HepG2 (cell line): ENCODE measurements around the gene MRPL36. TPM values are rescaled to one million over a fixed set of nuclear protein-coding genes. Genes with fewer than 3 reads are reported as not detected.

Experiments used
- ATAC-seq: fragments of 200-7000 bp; cut with Tn5 transposase; 3 replicates; pipeline ENCODE4 v1.9.1; 2020; ENCODE audit warnings: mild to moderate bottlenecking, moderate library complexity
- BruUV-seq: library from RNA; stranded (reverse); fragments of 400-500 nt; replicated peaks from 2 replicates; lab custom pipeline; 2021; lab: Mats Ljungman, UMichigan
- CTCF ChIA-PET: fragments of 300-600 bp; formaldehyde crosslinking; extraction: SDS; loops from one replicate; lab custom pipeline; 2021; ENCODE audit warnings: low total read pairs, inconsistent platforms, low intra/inter-chr PET ratio; lab: Yijun Ruan, JAX
- POLR2A ChIA-PET: fragments of 350-600 bp; sonication (Branson Sonifier 250); formaldehyde crosslinking; loops from one replicate; lab custom pipeline; 2020; ENCODE audit warnings: antibody characterized with exemption, inconsistent platforms; lab: Yijun Ruan, JAX
- DNase-seq: peaks from one replicate; pipeline ENCODE4 v3.0.0-alpha.2; 2015; ENCODE audit warnings: low spot score
- FAIRE-seq: peaks from 3 replicates; lab custom pipeline; 2011; peaks lifted over from hg19 to GRCh38; lab: Jason Lieb, UNC
- H2AFZ ChIP-seq: one replicate; pipeline ENCODE4 v1.6.1; 2011; ENCODE audit warnings: low read length, inconsistent platforms
- H3K27ac ChIP-seq: fragments of 300-600 bp; 3 replicates; pipeline ENCODE4 v1.8.0; 2011; ENCODE audit warnings: mixed run types, mild to moderate bottlenecking, mixed read lengths, low read length, inconsistent platforms; ENCODE audit not compliant: insufficient read depth; ENCODE audit errors: extremely low read length
- H3K27me3 ChIP-seq, 2 experiments: fragments of 200-600 bp in 1 of 2; 2 replicates in 1 of 2; 3 replicates in 1 of 2; pipeline versions ENCODE4 v1.6.0 to v1.8.0; 2011; ENCODE audit warnings: low read length in 2 of 2, mild to moderate bottlenecking in 2 of 2, moderate library complexity in 2 of 2, inconsistent platforms in 1 of 2; ENCODE audit not compliant: insufficient read depth in 2 of 2, control insufficient read depth in 1 of 2
- H3K36me3 ChIP-seq, 2 experiments: fragments of 200-600 bp in 1 of 2; replicated peaks in 1 of 2; 2 replicates in 1 of 2; 3 replicates in 1 of 2; pipeline versions ENCODE4 v1.5.1 to v1.8.0; 2011; ENCODE audit warnings: low read length in 2 of 2, inconsistent platforms in 1 of 2; ENCODE audit not compliant: insufficient read depth in 2 of 2, control insufficient read depth in 1 of 2
- H3K4me1 ChIP-seq: 2 replicates; pipeline ENCODE4 v1.5.1; 2012; ENCODE audit warnings: low read length, inconsistent platforms; ENCODE audit not compliant: insufficient read depth
- H3K4me2 ChIP-seq: 2 replicates; pipeline ENCODE4 v1.6.0; 2011; ENCODE audit warnings: low read depth, low read length, inconsistent platforms
- H3K4me3 ChIP-seq, 3 experiments: fragments of 200-600 bp in 1 of 3; sonication (generic), shearing (Covaris generic) in 1 of 3; replicated peaks in 1 of 3; 2 replicates each; pipeline ENCODE4 v1.5.1; 2011 to 2016; ENCODE audit warnings: low read length in 3 of 3, inconsistent platforms in 2 of 3, low read depth in 2 of 3, mild to moderate bottlenecking in 2 of 3, control low read depth in 1 of 3, mixed read lengths in 1 of 3; ENCODE audit not compliant: insufficient read depth in 1 of 3
- H3K79me2 ChIP-seq: one replicate; pipeline ENCODE4 v1.6.1; 2011; ENCODE audit warnings: low read length, inconsistent platforms; ENCODE audit not compliant: insufficient read depth
- H3K9ac ChIP-seq: 2 replicates; pipeline ENCODE4 v1.6.0; 2011; ENCODE audit warnings: mild to moderate bottlenecking, low read depth, low read length, inconsistent platforms; ENCODE audit not compliant: insufficient read depth
- H3K9me3 ChIP-seq: 2 replicates; pipeline ENCODE4 v1.5.1; 2012; ENCODE audit warnings: mild to moderate bottlenecking, low read length
- H4K20me1 ChIP-seq: 2 replicates; pipeline ENCODE4 v1.6.0; 2011; ENCODE audit warnings: inconsistent platforms, mild to moderate bottlenecking, low read length, moderate library complexity; ENCODE audit not compliant: insufficient read depth
- BRD4 ChIP-seq: sonication (generic); formaldehyde crosslinking; IDR thresholded peaks from 2 replicates; pipeline ENCODE4 v1.4.0; 2020; ENCODE audit warnings: missing genetic modification reagents
- GATAD2A ChIP-seq: IDR thresholded peaks from 2 replicates; pipeline ENCODE4 v1.6.1; 2016
- NKX3-1 ChIP-seq: sonication (generic); formaldehyde crosslinking; IDR thresholded peaks from 2 replicates; pipeline ENCODE4 v1.5.0; 2020; ENCODE audit warnings: missing genetic modification reagents
- PCBP1 ChIP-seq: fragments of 200-400 bp; formaldehyde crosslinking; IDR thresholded peaks from 2 replicates; pipeline ENCODE4 v1.6.1; 2017; ENCODE audit warnings: mild to moderate bottlenecking, low read depth, low read length, borderline replicate concordance
- SMYD3 ChIP-seq: sonication (generic); formaldehyde crosslinking; IDR thresholded peaks from 2 replicates; pipeline ENCODE4 v1.8.1; 2023; ENCODE audit warnings: mild to moderate bottlenecking, missing genetic modification reagents
- ZBTB42 ChIP-seq: sonication (generic); formaldehyde crosslinking; IDR thresholded peaks from 2 replicates; pipeline ENCODE4 v1.5.0; 2020; ENCODE audit warnings: mild to moderate bottlenecking, missing genetic modification reagents
- ZMYM2 ChIP-seq: sonication (generic); formaldehyde crosslinking; IDR thresholded peaks from 2 replicates; pipeline ENCODE4 v1.8.0; 2022; ENCODE audit warnings: mild to moderate bottlenecking, missing genetic modification reagents
- ZNF160 ChIP-seq: sonication (generic); formaldehyde crosslinking; IDR thresholded peaks from 2 replicates; pipeline ENCODE4 v1.8.0; 2022; ENCODE audit warnings: mild to moderate bottlenecking, inconsistent platforms, missing genetic modification reagents
- ZNF17 ChIP-seq: sonication (generic); formaldehyde crosslinking; IDR thresholded peaks from 2 replicates; pipeline ENCODE4 v1.5.0; 2020; ENCODE audit warnings: mild to moderate bottlenecking, missing genetic modification reagents
- ZNF343 ChIP-seq: sonication (generic); formaldehyde crosslinking; IDR thresholded peaks from 2 replicates; pipeline ENCODE4 v1.4.0; 2020; ENCODE audit warnings: mild to moderate bottlenecking, missing genetic modification reagents
- WGBS: methylation state at CpG from one replicate; pipeline ENCODE4 v1.1.6; 2017; ENCODE audit warnings: low lambda C conversion rate; 5-methylcytosine and 5-hydroxymethylcytosine counted together
- in situ Hi-C: cut with HindIII; loops from 2 replicates; pipeline ENCODE4 v1.10.0; 2017; ENCODE audit warnings: low pct_unique_long_range_greater_than_20kb; ENCODE audit not compliant: extremely low pct_ligation_motif_present
- intact Hi-C: fragments of 100-400 bp; cut with micrococcal nuclease; formaldehyde crosslinking; loops from one replicate; pipeline ENCODE4 v1.10.0; 2022; ENCODE audit not compliant: unreplicated experiment
- polyA plus RNA-seq, 8 experiments: library from polyadenylated mRNA; depleted of rRNA in 3 of 8; stranded (reverse) in 7 of 8; unstranded in 1 of 8; fragments of >200 nt; fragmentation: Illumina TruSeq in 4 of 8; extraction: Trizol in 4 of 8; gene quantifications; 2 replicates each; pipeline versions ENCODE4 v1.2.1 to v1.2.3, GENCODE V29; 2011 to 2016; ENCODE audit warnings: low read depth in 4 of 8, missing spikeins in 1 of 8, mixed read lengths in 1 of 8; ENCODE audit not compliant: insufficient read depth in 1 of 8
- total RNA-seq, 5 experiments: library from RNA; depleted of rRNA; stranded (reverse); fragments of >200 nt; fragmentation: Illumina TruSeq; extraction: Trizol; gene quantifications; 2 replicates each; pipeline ENCODE4 v1.2.3, GENCODE V29; 2016; ENCODE audit warnings: low read depth in 1 of 5
- TF ChIP-seq, protein P1 (sequence below): sonication (generic); formaldehyde crosslinking; IDR thresholded peaks from 2 replicates; pipeline ENCODE4 v1.8.0; 2022; ENCODE audit warnings: mild to moderate bottlenecking, missing genetic modification reagents
- TF ChIP-seq, protein P2 (sequence below): sonication (generic); formaldehyde crosslinking; IDR thresholded peaks from 2 replicates; pipeline ENCODE4 v1.5.0; 2020; ENCODE audit warnings: mild to moderate bottlenecking, missing genetic modification reagents
- TF ChIP-seq, protein P3 (sequence below): sonication (generic); formaldehyde crosslinking; IDR thresholded peaks from 2 replicates; pipeline ENCODE4 v1.5.1; 2020; ENCODE audit warnings: mild to moderate bottlenecking, missing genetic modification reagents, borderline replicate concordance

Gene MRPL36
- total and polyA plus RNA-seq, 2 of the 13 experiments (the other 11 are each of a cell fraction or from before 2014, with no cell fraction given): 71.3 to 113 TPM

DNA sequence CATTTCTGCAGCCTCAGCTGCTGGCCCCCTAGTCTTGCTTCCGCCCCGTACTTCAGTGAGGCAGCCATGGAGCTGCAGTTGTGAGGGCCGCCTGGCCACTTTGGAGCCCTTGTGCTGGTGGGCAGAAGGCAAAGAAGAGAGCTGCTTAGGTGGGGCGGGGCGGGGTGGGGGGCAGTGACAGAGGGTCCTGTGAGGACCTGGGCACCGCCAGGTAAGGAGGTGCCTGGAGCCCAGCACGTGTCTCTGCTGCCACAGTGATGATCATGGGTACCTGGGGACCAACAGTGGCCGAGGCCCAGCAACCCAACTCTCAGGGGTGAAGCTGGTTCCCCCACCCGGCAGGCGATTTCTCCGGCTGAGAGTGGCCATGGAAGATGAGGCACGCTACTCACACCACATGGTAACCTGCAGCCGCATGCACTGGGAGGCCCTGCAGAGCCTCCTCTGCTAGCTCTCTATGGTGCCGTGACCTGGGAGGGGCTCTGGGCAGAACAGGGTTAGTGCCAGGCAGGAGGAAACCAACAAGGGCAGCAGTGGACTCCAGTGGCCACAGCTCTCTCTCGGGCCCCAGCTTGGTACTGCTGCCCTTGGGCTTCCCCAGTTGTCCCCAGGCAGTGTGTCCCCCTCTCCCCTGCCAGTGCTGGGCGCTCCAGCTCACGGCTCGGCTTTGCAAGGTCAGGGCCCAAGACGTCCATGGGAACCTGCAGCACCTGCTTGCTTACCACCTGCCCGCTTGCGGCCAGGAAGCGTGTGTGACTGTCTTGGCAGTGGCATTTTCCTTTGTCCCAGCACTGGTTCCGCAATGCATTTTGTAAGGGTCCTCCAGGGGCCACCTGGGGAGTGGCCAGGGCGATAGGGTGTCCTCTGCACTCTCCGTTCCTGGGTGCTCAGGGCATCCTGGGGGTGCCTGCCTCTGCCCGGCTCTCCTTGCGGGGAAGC is 25.5 kb upstream of the MRPL36 start:
- DNase-seq: no peak
- no peak overlapping the region for H2AFZ ChIP-seq
- ATAC-seq: no peak
- no peak overlapping the region for H3K27ac ChIP-seq
- H3K4me1 ChIP-seq: peaks cover 10% of the 10 kb centered on the region
- WGBS: 94% methylated on average over 12 of the region's 27 CpGs
- H4K20me1 ChIP-seq: no peaks in the 10 kb centered on the region
- H3K79me2 ChIP-seq: no peaks in the 10 kb centered on the region
- H3K4me3 ChIP-seq: no peak overlapping the region
- H3K27me3 ChIP-seq: no peaks in the 10 kb centered on the region
- BruUV-seq: no TSS peak
- H3K9me3 ChIP-seq: no peaks in the 10 kb centered on the region
- POLR2A ChIA-PET: no interaction called here
- intact Hi-C loops (no loop called here), in situ Hi-C loops (no loop called here)
- CTCF ChIA-PET: no interaction called here
- FAIRE-seq: no peak
- H3K36me3 ChIP-seq: peaks cover 8 to 30% of the 10 kb centered on the region in 2 experiments
- no peak overlapping the region for H3K4me2 ChIP-seq
- TF ChIP-seq ZMYM2 (CRISPR knock-in tag) (no peak), BRD4 (CRISPR knock-in tag) (no peak), PCBP1 (no peak), ZNF343 (CRISPR knock-in tag) (no peak), NKX3-1 (CRISPR knock-in tag) (no peak), ZNF17 (CRISPR knock-in tag) (no peak), ZBTB42 (no peak), ZNF160 (CRISPR knock-in tag) (no peak), SMYD3 (CRISPR knock-in tag) (no peak), GATAD2A (CRISPR knock-in tag) (no peak)
- TF ChIP-seq, protein P1, sequence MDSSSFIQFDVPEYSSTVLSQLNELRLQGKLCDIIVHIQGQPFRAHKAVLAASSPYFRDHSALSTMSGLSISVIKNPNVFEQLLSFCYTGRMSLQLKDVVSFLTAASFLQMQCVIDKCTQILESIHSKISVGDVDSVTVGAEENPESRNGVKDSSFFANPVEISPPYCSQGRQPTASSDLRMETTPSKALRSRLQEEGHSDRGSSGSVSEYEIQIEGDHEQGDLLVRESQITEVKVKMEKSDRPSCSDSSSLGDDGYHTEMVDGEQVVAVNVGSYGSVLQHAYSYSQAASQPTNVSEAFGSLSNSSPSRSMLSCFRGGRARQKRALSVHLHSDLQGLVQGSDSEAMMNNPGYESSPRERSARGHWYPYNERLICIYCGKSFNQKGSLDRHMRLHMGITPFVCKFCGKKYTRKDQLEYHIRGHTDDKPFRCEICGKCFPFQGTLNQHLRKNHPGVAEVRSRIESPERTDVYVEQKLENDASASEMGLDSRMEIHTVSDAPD (CRISPR knock-in tag): no peak
- TF ChIP-seq, protein P2, sequence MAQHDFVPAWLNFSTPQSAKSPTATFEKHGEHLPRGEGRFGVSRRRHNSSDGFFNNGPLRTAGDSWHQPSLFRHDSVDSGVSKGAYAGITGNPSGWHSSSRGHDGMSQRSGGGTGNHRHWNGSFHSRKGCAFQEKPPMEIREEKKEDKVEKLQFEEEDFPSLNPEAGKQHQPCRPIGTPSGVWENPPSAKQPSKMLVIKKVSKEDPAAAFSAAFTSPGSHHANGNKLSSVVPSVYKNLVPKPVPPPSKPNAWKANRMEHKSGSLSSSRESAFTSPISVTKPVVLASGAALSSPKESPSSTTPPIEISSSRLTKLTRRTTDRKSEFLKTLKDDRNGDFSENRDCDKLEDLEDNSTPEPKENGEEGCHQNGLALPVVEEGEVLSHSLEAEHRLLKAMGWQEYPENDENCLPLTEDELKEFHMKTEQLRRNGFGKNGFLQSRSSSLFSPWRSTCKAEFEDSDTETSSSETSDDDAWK (CRISPR knock-in tag): no peak
- TF ChIP-seq, protein P3, sequence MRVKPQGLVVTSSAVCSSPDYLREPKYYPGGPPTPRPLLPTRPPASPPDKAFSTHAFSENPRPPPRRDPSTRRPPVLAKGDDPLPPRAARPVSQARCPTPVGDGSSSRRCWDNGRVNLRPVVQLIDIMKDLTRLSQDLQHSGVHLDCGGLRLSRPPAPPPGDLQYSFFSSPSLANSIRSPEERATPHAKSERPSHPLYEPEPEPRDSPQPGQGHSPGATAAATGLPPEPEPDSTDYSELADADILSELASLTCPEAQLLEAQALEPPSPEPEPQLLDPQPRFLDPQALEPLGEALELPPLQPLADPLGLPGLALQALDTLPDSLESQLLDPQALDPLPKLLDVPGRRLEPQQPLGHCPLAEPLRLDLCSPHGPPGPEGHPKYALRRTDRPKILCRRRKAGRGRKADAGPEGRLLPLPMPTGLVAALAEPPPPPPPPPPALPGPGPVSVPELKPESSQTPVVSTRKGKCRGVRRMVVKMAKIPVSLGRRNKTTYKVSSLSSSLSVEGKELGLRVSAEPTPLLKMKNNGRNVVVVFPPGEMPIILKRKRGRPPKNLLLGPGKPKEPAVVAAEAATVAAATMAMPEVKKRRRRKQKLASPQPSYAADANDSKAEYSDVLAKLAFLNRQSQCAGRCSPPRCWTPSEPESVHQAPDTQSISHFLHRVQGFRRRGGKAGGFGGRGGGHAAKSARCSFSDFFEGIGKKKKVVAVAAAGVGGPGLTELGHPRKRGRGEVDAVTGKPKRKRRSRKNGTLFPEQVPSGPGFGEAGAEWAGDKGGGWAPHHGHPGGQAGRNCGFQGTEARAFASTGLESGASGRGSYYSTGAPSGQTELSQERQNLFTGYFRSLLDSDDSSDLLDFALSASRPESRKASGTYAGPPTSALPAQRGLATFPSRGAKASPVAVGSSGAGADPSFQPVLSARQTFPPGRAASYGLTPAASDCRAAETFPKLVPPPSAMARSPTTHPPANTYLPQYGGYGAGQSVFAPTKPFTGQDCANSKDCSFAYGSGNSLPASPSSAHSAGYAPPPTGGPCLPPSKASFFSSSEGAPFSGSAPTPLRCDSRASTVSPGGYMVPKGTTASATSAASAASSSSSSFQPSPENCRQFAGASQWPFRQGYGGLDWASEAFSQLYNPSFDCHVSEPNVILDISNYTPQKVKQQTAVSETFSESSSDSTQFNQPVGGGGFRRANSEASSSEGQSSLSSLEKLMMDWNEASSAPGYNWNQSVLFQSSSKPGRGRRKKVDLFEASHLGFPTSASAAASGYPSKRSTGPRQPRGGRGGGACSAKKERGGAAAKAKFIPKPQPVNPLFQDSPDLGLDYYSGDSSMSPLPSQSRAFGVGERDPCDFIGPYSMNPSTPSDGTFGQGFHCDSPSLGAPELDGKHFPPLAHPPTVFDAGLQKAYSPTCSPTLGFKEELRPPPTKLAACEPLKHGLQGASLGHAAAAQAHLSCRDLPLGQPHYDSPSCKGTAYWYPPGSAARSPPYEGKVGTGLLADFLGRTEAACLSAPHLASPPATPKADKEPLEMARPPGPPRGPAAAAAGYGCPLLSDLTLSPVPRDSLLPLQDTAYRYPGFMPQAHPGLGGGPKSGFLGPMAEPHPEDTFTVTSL (CRISPR knock-in tag): no peak
- H3K9ac ChIP-seq: no peak overlapping the region
